Neural progenitor cell (in vitro differentiated cells): ENCODE results near the gene MATN1.

Experiments used
- EZH2 ChIP-seq: fragments of 200-600 bp; sonication (generic); IDR thresholded peaks from 2 replicates; pipeline ENCODE4 v1.6.1; 2017; ENCODE audit warnings: antibody characterized with exemption, mild to moderate bottlenecking, moderate library complexity
- EZH2phosphoT487 ChIP-seq: fragments of 200-600 bp; sonication (generic); IDR thresholded peaks from 2 replicates; pipeline ENCODE4 v1.6.1; 2017; ENCODE audit warnings: antibody characterized with exemption
- TF ChIP-seq, protein P1 (sequence below): fragments of 200-600 bp; sonication (generic); IDR thresholded peaks from 2 replicates; pipeline ENCODE4 v1.5.1; 2017; ENCODE audit warnings: antibody characterized with exemption, mild to moderate bottlenecking

DNA sequence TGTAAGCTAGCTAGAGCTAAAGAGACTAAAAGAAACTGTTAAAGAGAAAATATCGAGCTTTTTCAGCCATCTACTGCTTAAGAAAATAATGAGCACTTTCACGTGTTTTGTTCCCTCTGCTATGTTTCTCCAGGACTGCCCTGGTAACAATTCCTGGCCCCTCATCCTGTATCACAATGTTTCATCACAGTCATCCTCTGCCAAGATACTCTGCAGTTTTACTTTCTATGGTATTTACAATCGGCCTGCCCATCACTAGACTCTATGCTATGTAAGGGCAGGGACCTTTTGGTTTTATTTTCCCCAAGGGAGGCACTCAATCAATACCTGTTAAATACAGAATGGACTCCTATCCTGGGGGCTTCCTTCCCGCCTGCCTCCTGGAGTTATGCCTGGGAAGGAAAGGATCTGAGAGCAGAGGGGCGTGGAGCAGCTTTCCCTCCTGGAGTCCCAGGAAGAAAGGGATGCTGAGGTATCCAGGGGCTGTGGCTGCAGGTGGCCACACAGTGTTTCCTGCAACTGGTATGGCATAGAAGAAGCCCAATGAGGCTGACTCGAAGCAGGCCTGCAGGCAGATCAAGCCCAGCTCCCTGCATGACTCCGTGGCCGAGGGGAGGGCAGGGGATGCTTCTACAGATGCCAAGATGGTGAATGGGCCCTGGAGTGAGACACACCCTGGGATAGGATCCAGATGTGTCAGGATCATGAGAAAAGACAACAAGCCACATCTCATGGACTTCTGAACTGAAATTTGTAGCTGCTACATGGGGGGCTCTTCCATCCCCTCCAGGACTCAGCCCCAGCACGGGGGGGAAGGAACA lies 52.9 kb downstream of the MATN1 start:
- TF ChIP-seq, protein P1, sequence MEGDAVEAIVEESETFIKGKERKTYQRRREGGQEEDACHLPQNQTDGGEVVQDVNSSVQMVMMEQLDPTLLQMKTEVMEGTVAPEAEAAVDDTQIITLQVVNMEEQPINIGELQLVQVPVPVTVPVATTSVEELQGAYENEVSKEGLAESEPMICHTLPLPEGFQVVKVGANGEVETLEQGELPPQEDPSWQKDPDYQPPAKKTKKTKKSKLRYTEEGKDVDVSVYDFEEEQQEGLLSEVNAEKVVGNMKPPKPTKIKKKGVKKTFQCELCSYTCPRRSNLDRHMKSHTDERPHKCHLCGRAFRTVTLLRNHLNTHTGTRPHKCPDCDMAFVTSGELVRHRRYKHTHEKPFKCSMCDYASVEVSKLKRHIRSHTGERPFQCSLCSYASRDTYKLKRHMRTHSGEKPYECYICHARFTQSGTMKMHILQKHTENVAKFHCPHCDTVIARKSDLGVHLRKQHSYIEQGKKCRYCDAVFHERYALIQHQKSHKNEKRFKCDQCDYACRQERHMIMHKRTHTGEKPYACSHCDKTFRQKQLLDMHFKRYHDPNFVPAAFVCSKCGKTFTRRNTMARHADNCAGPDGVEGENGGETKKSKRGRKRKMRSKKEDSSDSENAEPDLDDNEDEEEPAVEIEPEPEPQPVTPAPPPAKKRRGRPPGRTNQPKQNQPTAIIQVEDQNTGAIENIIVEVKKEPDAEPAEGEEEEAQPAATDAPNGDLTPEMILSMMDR, result no peak
- TF ChIP-seq EZH2phosphoT487 (no peak), EZH2 (no peak)
